Measurements from ENCODE around the gene RCL1.
"Not testable (repeated sequence)": the region's sequence is repeated elsewhere in the genome, so short reads cannot be mapped to it uniquely, and the experiment has no call there.

RCL1 gene

GRCh38 chr9:4792572-4793458 is at the start of gene RCL1:
RCL1 (plus strand) TSS chr9:4792944; CDS start chr9:4793092, 148 bp downstream.
- peak; percentile 98 to 99 for DNase-seq

GRCh38 chr9:4743131-4743875 is 49.4 kb upstream of the RCL1 start:
- DNase-seq, result no peak

GRCh38 chr9:4746278-4747030 is 46.3 kb upstream of the RCL1 start:
- no peak for DNase-seq

GRCh38 chr9:4748612-4749011 is 44.1 kb upstream of the RCL1 start:
- DNase-seq, result no peak

- DNase-seq, result peak; percentile 46 to 59
These were observed 42.6 kb upstream of the RCL1 start for GRCh38 chr9:4750023-4750673.

- not testable (repeated sequence) for DNase-seq
These were observed 38.2 kb upstream of the RCL1 start for GRCh38 chr9:4754530-4754929.

GRCh38 chr9:4755026-4755609 is 37.6 kb upstream of the RCL1 start:
- no peak for DNase-seq

GRCh38 chr9:4756420-4756819 is 36.3 kb upstream of the RCL1 start:
- DNase-seq, result no peak

- no peak for DNase-seq
These were observed 32.6 kb upstream of the RCL1 start for GRCh38 chr9:4760122-4760521.

GRCh38 chr9:4762108-4762885 is 30.4 kb upstream of the RCL1 start:
- DNase-seq, result peak; percentile 83 to 88

GRCh38 chr9:4762886-4763541 is 29.7 kb upstream of the RCL1 start:
- DNase-seq, result peak in 1 of 2 experiments; percentile 54

- no peak for DNase-seq
These were observed 28.7 kb upstream of the RCL1 start for GRCh38 chr9:4764033-4764432.

GRCh38 chr9:4768681-4769080 is 24.1 kb upstream of the RCL1 start:
- no peak for DNase-seq

- no peak for DNase-seq
These were observed 23.2 kb upstream of the RCL1 start for GRCh38 chr9:4769321-4770080.

GRCh38 chr9:4771788-4772187 is 21.0 kb upstream of the RCL1 start:
- no peak for DNase-seq

- no peak for DNase-seq
These were observed 18.5 kb upstream of the RCL1 start for GRCh38 chr9:4774209-4774608.

- DNase-seq, result not testable (repeated sequence)
These were observed 17.8 kb upstream of the RCL1 start for GRCh38 chr9:4774958-4775357.

GRCh38 chr9:4780651-4781050 is 12.1 kb upstream of the RCL1 start:
- DNase-seq, result no peak

- DNase-seq, result no peak
These were observed 11.3 kb upstream of the RCL1 start for GRCh38 chr9:4781408-4781807.

- DNase-seq, result not testable (repeated sequence)
These were observed 9.6 kb upstream of the RCL1 start for GRCh38 chr9:4783191-4783590.

Measured in NCI-H2081 (cell line).